Activated B cell treated with CpG ODN at 0.5 μM for 24 hours (primary cell): ENCODE data around the gene INSIG1. TPM values are rescaled to one million over a fixed set of nuclear protein-coding genes. Genes with fewer than 3 reads are reported as not detected.

ENCODE experiments used
- ATAC-seq: fragments of 200-7000 bp; cut with Tn5 transposase; one replicate; pipeline ENCODE4 v1.10.0; 2021; ENCODE audit warnings: low read depth, mild to moderate bottlenecking, moderate library complexity
- CTCF ChIA-PET: fragments of 350-600 bp; sonication (Branson Sonifier 250); formaldehyde crosslinking; loops from one replicate; lab custom pipeline; 2021; ENCODE audit warnings: antibody characterized with exemption; lab: Charles Lee
- POLR2A ChIA-PET: fragments of 350-600 bp; sonication (Branson Sonifier 250); formaldehyde crosslinking; loops from one replicate; lab custom pipeline; 2021; ENCODE audit warnings: antibody characterized with exemption; lab: Charles Lee
- DNase-seq: peaks from one replicate; pipeline ENCODE4 v3.0.0; 2022
- H3K27ac Mint-ChIP-seq: one replicate; pipeline ENCODE4 v1.8.0; 2020; ENCODE audit warnings: mixed read lengths
- H3K27me3 Mint-ChIP-seq: one replicate; pipeline ENCODE4 v1.8.0; 2021; ENCODE audit warnings: mixed read lengths
- H3K36me3 Mint-ChIP-seq: one replicate; pipeline ENCODE4 v1.8.0; 2021; ENCODE audit warnings: low read depth, mixed read lengths
- H3K4me1 Mint-ChIP-seq: one replicate; pipeline ENCODE4 v1.8.0; 2021; ENCODE audit warnings: mixed read lengths
- H3K4me3 Mint-ChIP-seq: one replicate; pipeline ENCODE4 v1.8.0; 2020; ENCODE audit warnings: mild to moderate bottlenecking, mixed read lengths
- H3K9me3 Mint-ChIP-seq: one replicate; pipeline ENCODE4 v1.8.0; 2020; ENCODE audit warnings: mixed read lengths
- intact Hi-C: fragments of 100-400 bp; cut with micrococcal nuclease; formaldehyde crosslinking; loops from one replicate; pipeline ENCODE4 v1.15.1; 2024
- total RNA-seq: library from RNA; stranded (reverse); gene quantifications from 2 replicates; pipeline ENCODE4 v1.2.3, GENCODE V29; 2022
- TF ChIP-seq, protein P1 (sequence below): fragments of 200-600 bp; IDR thresholded peaks from one replicate; pipeline ENCODE4 v1.8.0; 2022; ENCODE audit warnings: antibody characterized with exemption, mild to moderate bottlenecking

The INSIG1 gene
- total RNA-seq, 1 donor from 2014 or later, result 79.6 TPM

DNA sequence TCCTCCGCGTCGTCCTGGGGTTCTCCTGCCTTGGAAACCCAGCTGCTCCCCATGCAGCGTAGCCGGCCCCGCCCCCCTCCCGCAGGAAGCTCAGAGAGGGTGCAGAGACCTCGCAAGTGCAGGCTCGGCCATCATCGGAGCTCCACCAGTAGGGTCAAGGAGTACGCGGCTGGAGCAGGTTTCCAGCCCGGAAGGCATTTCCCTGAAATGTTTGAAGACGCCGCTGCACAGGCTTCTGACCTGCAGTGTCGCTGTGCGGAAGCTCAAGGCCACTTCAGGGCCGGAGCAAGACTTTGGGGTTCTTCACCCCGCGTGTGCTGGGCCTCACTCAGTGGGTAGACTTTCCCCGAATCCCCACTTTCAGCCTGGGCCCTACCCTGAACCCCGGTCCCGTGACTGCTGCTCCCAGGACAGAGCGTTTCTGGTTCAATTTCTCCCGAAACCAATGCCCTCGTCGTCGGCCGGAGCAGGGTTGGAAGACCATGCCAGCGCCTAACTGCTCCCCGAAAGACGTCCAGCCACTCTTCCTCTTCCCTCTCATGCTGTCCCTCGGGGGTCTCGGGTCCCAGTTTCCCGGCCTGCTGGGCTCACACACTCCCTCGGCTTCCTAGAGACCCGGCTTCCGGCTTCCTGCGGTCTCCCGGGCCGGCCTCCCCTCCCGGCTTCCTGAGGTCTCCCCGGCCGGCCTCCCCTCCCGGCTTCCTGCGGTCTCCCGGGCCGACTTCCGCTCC is 52.1 kb downstream of the INSIG1 start:
- no peak for DNase-seq
- CTCF ChIA-PET, result no interaction called here
- no peak for ATAC-seq
- Mint-ChIP-seq H3K27me3 (peaks cover 6% of the 10 kb centered on the region), H3K36me3 (no peaks in the 10 kb centered on the region), H3K4me3 (no peak overlapping the region), H3K4me1 (peaks cover 5% of the 10 kb centered on the region), H3K9me3 (no peaks in the 10 kb centered on the region), H3K27ac (no peak overlapping the region)
- intact Hi-C loops, result no loop called here
- POLR2A ChIA-PET, result no interaction called here
- TF ChIP-seq, protein P1, sequence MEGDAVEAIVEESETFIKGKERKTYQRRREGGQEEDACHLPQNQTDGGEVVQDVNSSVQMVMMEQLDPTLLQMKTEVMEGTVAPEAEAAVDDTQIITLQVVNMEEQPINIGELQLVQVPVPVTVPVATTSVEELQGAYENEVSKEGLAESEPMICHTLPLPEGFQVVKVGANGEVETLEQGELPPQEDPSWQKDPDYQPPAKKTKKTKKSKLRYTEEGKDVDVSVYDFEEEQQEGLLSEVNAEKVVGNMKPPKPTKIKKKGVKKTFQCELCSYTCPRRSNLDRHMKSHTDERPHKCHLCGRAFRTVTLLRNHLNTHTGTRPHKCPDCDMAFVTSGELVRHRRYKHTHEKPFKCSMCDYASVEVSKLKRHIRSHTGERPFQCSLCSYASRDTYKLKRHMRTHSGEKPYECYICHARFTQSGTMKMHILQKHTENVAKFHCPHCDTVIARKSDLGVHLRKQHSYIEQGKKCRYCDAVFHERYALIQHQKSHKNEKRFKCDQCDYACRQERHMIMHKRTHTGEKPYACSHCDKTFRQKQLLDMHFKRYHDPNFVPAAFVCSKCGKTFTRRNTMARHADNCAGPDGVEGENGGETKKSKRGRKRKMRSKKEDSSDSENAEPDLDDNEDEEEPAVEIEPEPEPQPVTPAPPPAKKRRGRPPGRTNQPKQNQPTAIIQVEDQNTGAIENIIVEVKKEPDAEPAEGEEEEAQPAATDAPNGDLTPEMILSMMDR, result no peak

GRCh38 chr7:155351120-155351870 is 53.6 kb downstream of the INSIG1 start:
- Mint-ChIP-seq H3K9me3 (no peaks in the 10 kb centered on the region), H3K36me3 (no peaks in the 10 kb centered on the region), H3K4me1 (no peaks in the 10 kb centered on the region), H3K4me3 (no peak overlapping the region), H3K27me3 (peaks cover 6% of the 10 kb centered on the region), H3K27ac (no peak overlapping the region)
- CTCF ChIA-PET, result no interaction called here
- POLR2A ChIA-PET, result no interaction called here
- DNase-seq (no peak), ATAC-seq (no peak)
- intact Hi-C loops, result no loop called here
- TF ChIP-seq, protein P1, result no peak

DNA sequence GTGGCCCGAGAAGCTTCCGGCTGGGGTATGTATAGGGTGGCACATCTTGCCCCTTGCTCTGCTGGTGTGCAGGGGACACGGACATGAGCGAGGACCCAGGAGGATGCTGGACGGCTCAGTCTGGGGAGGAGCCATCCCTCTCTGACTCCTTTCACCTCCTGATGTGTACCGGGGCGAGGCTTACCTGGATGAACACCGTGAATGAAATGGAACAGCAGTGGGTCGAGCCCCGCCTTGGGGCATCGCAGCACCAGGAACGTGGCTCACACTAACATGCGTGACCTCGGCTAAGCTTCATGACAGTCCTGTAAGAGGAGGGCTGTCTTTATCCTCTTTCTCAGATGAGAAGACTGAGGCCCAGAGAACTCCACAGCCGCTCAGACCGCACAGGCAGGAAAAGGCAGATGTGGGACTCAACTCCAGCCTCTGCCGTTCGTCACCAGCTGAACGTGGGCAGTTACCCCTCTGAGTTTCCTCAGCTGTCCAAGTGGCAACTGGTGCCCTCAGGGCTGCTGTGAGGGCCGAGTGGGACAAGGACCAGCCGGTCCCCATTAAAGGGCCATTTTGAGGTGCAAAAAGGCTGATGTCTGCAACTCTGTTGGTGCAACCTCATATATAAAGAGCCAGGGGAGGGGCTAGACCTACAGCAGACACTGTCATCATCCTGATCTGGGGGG is 54.5 kb downstream of the INSIG1 start:
- Mint-ChIP-seq H3K4me1 (no peaks in the 10 kb centered on the region), H3K27me3 (peaks cover 9% of the 10 kb centered on the region), H3K27ac (no peak overlapping the region), H3K4me3 (no peak overlapping the region), H3K36me3 (no peaks in the 10 kb centered on the region), H3K9me3 (no peaks in the 10 kb centered on the region)
- TF ChIP-seq, protein P1, result no peak
- ChIA-PET POLR2A (no interaction called here), CTCF (no interaction called here)
- ATAC-seq, result no peak
- no peak for DNase-seq
- intact Hi-C loops, result no loop called here

DNA sequence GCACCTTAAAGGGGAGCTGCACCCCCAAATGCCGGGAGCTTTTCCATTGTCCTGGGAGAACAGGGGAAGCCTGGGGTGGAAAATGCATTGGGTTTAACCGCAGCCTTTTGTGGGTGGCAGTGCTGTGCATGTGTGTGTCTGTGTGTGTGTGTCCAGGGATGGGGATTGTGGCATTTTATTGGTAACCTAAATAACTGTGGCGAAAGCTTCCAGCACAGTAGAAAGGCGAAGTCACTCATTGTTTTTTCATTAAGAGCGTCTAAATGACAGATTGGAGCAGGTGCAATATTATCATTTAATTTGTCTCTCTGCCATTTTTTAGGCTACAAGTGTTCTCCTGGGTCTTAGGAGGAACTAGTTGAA is 55.1 kb downstream of the INSIG1 start:
- ChIA-PET CTCF (no interaction called here), POLR2A (no interaction called here)
- TF ChIP-seq, protein P1, result no peak
- Mint-ChIP-seq H3K36me3 (no peaks in the 10 kb centered on the region), H3K4me3 (no peak overlapping the region), H3K27me3 (peaks cover 13% of the 10 kb centered on the region), H3K4me1 (peaks cover under 1% of the 10 kb centered on the region), H3K27ac (no peak overlapping the region), H3K9me3 (no peaks in the 10 kb centered on the region)
- no peak for ATAC-seq
- intact Hi-C loops, result no loop called here
- DNase-seq, result no peak
